GM12891 (cell line): Measurements from ENCODE around the gene ZNF385B.

ENCODE experiments used
- PAX5 ChIP-seq: IDR thresholded peaks from 2 replicates; pipeline ENCODE4 v1.6.1; 2011; ENCODE audit warnings: low read length, moderate library complexity, mild to moderate bottlenecking; ENCODE audit not compliant: insufficient read depth, severe bottlenecking
- POLR2A ChIP-seq: IDR thresholded peaks from 2 replicates; pipeline ENCODE4 v1.6.1; 2011; ENCODE audit warnings: low read depth, low read length, control low read depth
- POLR2AphosphoS5 ChIP-seq: IDR thresholded peaks from 2 replicates; pipeline ENCODE4 v1.6.1; 2011; ENCODE audit warnings: low read depth, low read length, control low read depth
- POU2F2 ChIP-seq: IDR thresholded peaks from 2 replicates; pipeline ENCODE4 v1.6.1; 2011; ENCODE audit warnings: low read depth, mild to moderate bottlenecking, control low read depth, low read length, moderate library complexity
- SPI1 ChIP-seq: IDR thresholded peaks from 2 replicates; pipeline ENCODE4 v1.6.1; 2011; ENCODE audit warnings: low read depth, low read length, control low read depth
- TAF1 ChIP-seq: IDR thresholded peaks from 2 replicates; pipeline ENCODE4 v1.6.1; 2011; ENCODE audit warnings: low read depth, low read length, control low read depth

- TF ChIP-seq POLR2AphosphoS5 (no peak), POLR2A (no peak), TAF1 (no peak), PAX5 (no peak), SPI1 (no peak), POU2F2 (no peak)
Observed at GRCh38 chr2:179435000-179435399, 426.4 kb downstream of the ZNF385B start.
